RWPE2 (cell line): Measurements from ENCODE around the gene CEP20.
"Not testable (repeated sequence)": the region's sequence is repeated elsewhere in the genome, so short reads cannot be mapped to it uniquely, and the experiment has no call there.

ENCODE experiments used
- ATAC-seq: fragments of 200-7000 bp; cut with Tn5 transposase; 3 replicates; pipeline ENCODE4 v1.9.1; 2021; ENCODE audit warnings: low read depth
- DNase-seq: peaks from one replicate; pipeline ENCODE4 v3.0.0-alpha.2; 2020; ENCODE audit warnings: low spot score
- H3K27ac ChIP-seq: fragments of 450-650 bp; 2 replicates; pipeline ENCODE4 v1.5.1; 2017; ENCODE audit warnings: mild to moderate bottlenecking; ENCODE audit not compliant: poor library complexity, severe bottlenecking
- H3K27me3 ChIP-seq: fragments of 250-450 bp; sonication (Bioruptor Pico); 2 replicates; pipeline ENCODE4 v1.5.1; 2021; ENCODE audit warnings: mild to moderate bottlenecking, moderate library complexity; ENCODE audit not compliant: insufficient read depth, poor library complexity, severe bottlenecking
- H3K36me3 ChIP-seq: fragments of 250-450 bp; sonication (Bioruptor Pico); 2 replicates; pipeline ENCODE4 v1.5.1; 2020; ENCODE audit warnings: low read depth, mild to moderate bottlenecking, moderate library complexity
- H3K4me1 ChIP-seq: fragments of 250-450 bp; sonication (Bioruptor Pico); 2 replicates; pipeline ENCODE4 v1.5.1; 2021; ENCODE audit warnings: mild to moderate bottlenecking, moderate library complexity; ENCODE audit not compliant: insufficient read depth, poor library complexity, severe bottlenecking
- H3K4me3 ChIP-seq: fragments of 250-450 bp; sonication (Bioruptor Pico); 2 replicates; pipeline ENCODE4 v1.5.1; 2021; ENCODE audit warnings: mild to moderate bottlenecking, moderate library complexity; ENCODE audit not compliant: severe bottlenecking
- H3K9me3 ChIP-seq: fragments of 250-450 bp; sonication (Bioruptor Pico); 2 replicates; pipeline ENCODE4 v1.5.1; 2021; ENCODE audit warnings: mild to moderate bottlenecking, moderate library complexity; ENCODE audit not compliant: severe bottlenecking
- CTCF ChIP-seq: fragments of 450-650 bp; IDR thresholded peaks from one replicate; pipeline ENCODE4 v1.5.1; 2017; ENCODE audit warnings: mild to moderate bottlenecking, moderate library complexity; ENCODE audit not compliant: poor library complexity, severe bottlenecking

The CEP20 gene

DNA sequence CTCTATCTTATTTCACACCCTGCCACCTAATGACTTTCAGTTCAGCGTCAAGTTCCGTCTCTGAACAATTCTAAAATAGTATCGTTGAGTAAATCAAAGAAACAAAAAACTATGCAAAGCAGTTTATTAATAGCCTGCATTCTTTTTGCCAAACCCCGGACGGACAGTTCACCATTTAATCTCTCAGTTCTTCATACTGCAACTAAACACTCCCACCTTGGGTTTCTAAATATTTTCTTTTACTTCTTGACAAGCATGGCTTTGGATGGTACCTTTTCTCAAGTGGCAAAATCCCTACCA is 32.7 kb downstream of the CEP20 start:
- Histone ChIP-seq H3K4me3 (no peak overlapping the region), H3K4me1 (no peaks in the 10 kb centered on the region), H3K27ac (no peak overlapping the region), H3K9me3 (no peaks in the 10 kb centered on the region), H3K36me3 (no peaks in the 10 kb centered on the region), H3K27me3 (peaks cover 34% of the 10 kb centered on the region)
- DNase-seq: no peak
- no peak for TF ChIP-seq CTCF
- no peak for ATAC-seq

GRCh38 chr16:15854906-15855703 is 33.3 kb downstream of the CEP20 start:
- H3K4me1 ChIP-seq: no peaks in the 10 kb centered on the region

DNA sequence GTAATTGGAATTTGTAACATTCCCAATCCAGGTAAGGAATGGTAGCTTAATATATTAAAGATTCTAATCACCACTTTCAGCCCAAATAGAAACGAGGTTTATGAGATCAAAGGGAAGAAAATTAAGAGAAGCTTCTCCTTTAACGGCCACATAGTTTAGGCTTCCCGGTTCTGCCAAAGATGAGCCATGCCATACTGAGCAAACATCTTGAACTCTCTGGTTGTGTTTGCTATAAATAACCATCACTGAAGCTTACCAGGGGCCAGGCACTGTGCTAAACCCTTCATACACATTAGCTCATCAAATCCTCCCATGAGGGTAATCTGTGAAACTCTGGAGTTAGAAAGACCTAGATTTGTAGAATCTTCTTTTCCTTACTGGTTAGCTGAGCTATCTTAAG is 34.3 kb downstream of the CEP20 start:
- ATAC-seq (no peak), DNase-seq (no peak)
- H3K27ac ChIP-seq: no peak overlapping the region
- H3K4me3 ChIP-seq: no peak overlapping the region
- H3K9me3 ChIP-seq: no peaks in the 10 kb centered on the region
- peaks cover 34% of the 10 kb centered on the region for H3K27me3 ChIP-seq
- no peaks in the 10 kb centered on the region for H3K4me1 ChIP-seq
- TF ChIP-seq CTCF: no peak
- H3K36me3 ChIP-seq: no peaks in the 10 kb centered on the region

More at GRCh38 chr16:15854906-15855703, 33.3 kb downstream of the CEP20 start:
- Histone ChIP-seq H3K27me3 (peaks cover 34% of the 10 kb centered on the region), H3K4me3 (no peak overlapping the region), H3K27ac (no peak overlapping the region), H3K9me3 (no peaks in the 10 kb centered on the region), H3K36me3 (no peaks in the 10 kb centered on the region)
- ATAC-seq (no peak), DNase-seq (no peak)
- TF ChIP-seq CTCF: no peak

GRCh38 chr16:15853021-15853420 is 35.4 kb downstream of the CEP20 start:
- ATAC-seq (no peak), DNase-seq (no peak)
- H3K4me1 ChIP-seq: no peaks in the 10 kb centered on the region
- H3K4me3 ChIP-seq: no peak overlapping the region
- H3K27me3 ChIP-seq: peaks cover 34% of the 10 kb centered on the region
- TF ChIP-seq CTCF: no peak
- no peaks in the 10 kb centered on the region for H3K9me3 ChIP-seq
- no peaks in the 10 kb centered on the region for H3K36me3 ChIP-seq
- no peak overlapping the region for H3K27ac ChIP-seq

- H3K27me3 ChIP-seq: peaks cover 10% of the 10 kb centered on the region
- not testable (repeated sequence) for H3K4me1 ChIP-seq, H3K36me3 ChIP-seq, H3K4me3 ChIP-seq, ATAC-seq, H3K27ac ChIP-seq, DNase-seq, H3K9me3 ChIP-seq
Measured at GRCh38 chr16:15850555-15850954, 37.8 kb downstream of the CEP20 start.
